Mammary epithelial cell (primary cell): Measurements from ENCODE around the gene SNX1.

Experiments
- CTCF ChIP-seq, 2 donors: IDR thresholded peaks in 1 of 2; conservative IDR thresholded peaks in 1 of 2; 2 replicates each; pipeline ENCODE4 v1.5.1; 2011 to 2012; ENCODE audit warnings: inconsistent platforms in 2 of 2, low read length in 2 of 2, mild to moderate bottlenecking in 2 of 2, control low read depth in 1 of 2, low read depth in 1 of 2; ENCODE audit not compliant: insufficient read depth in 1 of 2; ENCODE audit errors: extremely low read depth in 1 of 2
- EZH2 ChIP-seq: IDR thresholded peaks from 2 replicates; pipeline ENCODE4 v1.6.1; 2012; ENCODE audit warnings: low read length, inconsistent platforms, borderline replicate concordance

DNA sequence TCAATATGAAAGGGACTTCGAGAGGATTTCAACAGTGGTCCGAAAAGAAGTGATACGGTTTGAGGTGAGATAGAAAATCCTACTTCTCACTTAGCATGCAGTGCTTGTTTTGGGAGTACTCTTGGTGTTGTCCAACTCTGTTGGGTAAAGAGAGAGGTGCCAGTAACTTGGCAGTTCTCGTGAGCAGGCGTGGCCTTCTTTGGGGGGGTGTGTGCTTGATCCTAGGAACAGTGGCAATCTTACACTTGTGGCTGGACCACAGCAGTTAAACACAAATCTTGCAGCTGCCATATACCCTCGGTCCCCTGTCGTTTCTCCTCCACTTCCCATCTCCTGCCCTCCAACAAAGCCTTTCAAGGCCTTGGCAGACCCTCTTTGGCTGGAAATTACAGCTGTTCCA, 40.6 kb downstream of the SNX1 start:
- TF ChIP-seq CTCF (conservative IDR thresholded peaks at IDR 0.05 in 1 of 2, IDR thresholded peaks at IDR 0.05 in 1 of 2; ENCODE audit: extremely low read depth in 1 of 2, insufficient read depth in 1 of 2, low read depth in 1 of 2, low read length in 2 of 2), result no peak
- no peak for TF ChIP-seq EZH2
